OCI-LY7 (cell line): Measurements from ENCODE around the gene QKI. TPM values are rescaled to one million over a fixed set of nuclear protein-coding genes. Genes with fewer than 3 reads are reported as not detected.

ENCODE experiments used
- BruUV-seq: library from RNA; stranded (reverse); fragments of 400-500 nt; replicated peaks from 2 replicates; lab custom pipeline; 2021; lab: Mats Ljungman, UMichigan
- CTCF ChIA-PET: fragments of 300-600 bp; sonication (Branson Sonifier 250); formaldehyde crosslinking; loops from one replicate; lab custom pipeline; 2022; ENCODE audit warnings: antibody characterized with exemption; ENCODE audit not compliant: unreplicated experiment; lab: Charles Lee
- POLR2A ChIA-PET: fragments of 300-600 bp; sonication (Branson Sonifier 250); formaldehyde crosslinking; loops from one replicate; lab custom pipeline; 2022; ENCODE audit warnings: antibody characterized with exemption; lab: Charles Lee
- DNase-seq: peaks from one replicate; pipeline ENCODE4 v3.0.0-alpha.2; 2015; ENCODE audit warnings: low spot score
- H2AFZ ChIP-seq: fragments of 200-600 bp; sonication (generic), shearing (Covaris generic); 2 replicates; pipeline ENCODE4 v1.6.1; 2014; ENCODE audit warnings: mild to moderate bottlenecking, antibody characterized with exemption, low read length, moderate library complexity
- H3K27ac ChIP-seq: fragments of 200-600 bp; sonication (generic); 2 replicates; pipeline ENCODE4 v1.5.1; 2014; ENCODE audit warnings: mixed run types, low read depth, mild to moderate bottlenecking, moderate library complexity, low read length, inconsistent platforms; ENCODE audit not compliant: poor library complexity, severe bottlenecking
- H3K36me3 ChIP-seq: fragments of 200-600 bp; sonication (generic); 2 replicates; pipeline ENCODE4 v1.6.1; 2014; ENCODE audit warnings: mild to moderate bottlenecking, antibody characterized with exemption, low read length, moderate library complexity, mixed read lengths; ENCODE audit not compliant: insufficient read depth
- H3K4me1 ChIP-seq: fragments of 200-600 bp; sonication (generic); 2 replicates; pipeline ENCODE4 v1.5.1; 2014; ENCODE audit warnings: mild to moderate bottlenecking, low read length; ENCODE audit not compliant: insufficient read depth, poor library complexity, severe bottlenecking
- H3K4me2 ChIP-seq: fragments of 200-600 bp; sonication (generic); 2 replicates; pipeline ENCODE4 v1.6.1; 2014; ENCODE audit warnings: mild to moderate bottlenecking, low read length
- H3K4me3 ChIP-seq: fragments of 200-600 bp; sonication (generic); 2 replicates; pipeline ENCODE4 v1.5.1; 2014; ENCODE audit warnings: mild to moderate bottlenecking, low read depth, low read length; ENCODE audit not compliant: poor library complexity, severe bottlenecking
- H3K79me2 ChIP-seq: fragments of 200-600 bp; sonication (generic); 2 replicates; pipeline ENCODE4 v1.6.1; 2016; ENCODE audit warnings: low read depth, mild to moderate bottlenecking, low read length, moderate library complexity, mixed read lengths; ENCODE audit not compliant: insufficient read depth
- H3K9me2 ChIP-seq: fragments of 200-600 bp; sonication (generic); 2 replicates; pipeline ENCODE4 v1.6.1; 2016; ENCODE audit warnings: mild to moderate bottlenecking, low read length, mixed read lengths; ENCODE audit not compliant: insufficient read depth
- H3K9me3 ChIP-seq: fragments of 200-600 bp; sonication (generic); 2 replicates; pipeline ENCODE4 v1.6.1; 2014; ENCODE audit warnings: mild to moderate bottlenecking, mixed run types, low read length, mixed read lengths
- H4K20me1 ChIP-seq: fragments of 200-600 bp; sonication (generic); 2 replicates; pipeline ENCODE4 v1.6.1; 2014; ENCODE audit warnings: mild to moderate bottlenecking, antibody characterized with exemption, low read length, moderate library complexity, mixed read lengths; ENCODE audit not compliant: insufficient read depth
- EZH2phosphoT487 ChIP-seq: fragments of 200-600 bp; sonication (generic); IDR thresholded peaks from 2 replicates; pipeline ENCODE4 v1.6.1; 2018; ENCODE audit warnings: low read depth, borderline replicate concordance, mild to moderate bottlenecking, mixed run types, antibody characterized with exemption, low read length, moderate library complexity, mixed read lengths
- intact Hi-C: fragments of 100-400 bp; cut with micrococcal nuclease; formaldehyde crosslinking; loops from one replicate; pipeline ENCODE4 v1.10.0; 2022; ENCODE audit not compliant: unreplicated experiment
- total RNA-seq, 2 experiments: library from RNA; depleted of rRNA in 1 of 2; stranded (reverse); fragments of >200 nt in 1 of 2; shearing (Covaris generic) in 1 of 2; gene quantifications; 2 replicates each; pipeline ENCODE4 v1.2.3, GENCODE V29; 2014 to 2022
- TF ChIP-seq, protein P1 (sequence below): fragments of 200-600 bp; sonication (generic); conservative IDR thresholded peaks from 2 replicates; pipeline ENCODE4 v1.5.1; 2014; ENCODE audit warnings: mild to moderate bottlenecking, antibody characterized with exemption, low read length, moderate library complexity, mixed read lengths

QKI gene
- total RNA-seq, 2 experiments from 2014 or later, result 55.4 to 74.5 TPM

DNA sequence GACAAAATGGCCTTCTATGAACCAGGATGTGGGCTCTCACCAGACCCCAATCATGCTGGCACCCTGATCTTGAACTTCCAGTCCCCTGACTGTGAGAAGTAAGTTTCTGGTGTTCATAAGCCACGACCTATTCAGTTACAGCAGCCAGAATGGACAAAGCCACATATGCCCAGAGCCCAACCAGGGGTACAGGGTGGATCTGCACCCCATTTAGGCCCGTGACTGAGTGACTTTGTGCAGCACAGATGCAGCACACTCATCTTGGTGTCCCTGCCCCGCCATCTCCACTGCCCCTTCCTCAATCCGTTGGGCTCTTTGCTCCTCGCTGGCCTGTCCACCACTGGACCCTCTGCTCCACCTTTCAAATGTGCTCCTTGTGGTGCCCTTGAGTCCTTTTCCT is 205.6 kb downstream of the QKI start:
- no TSS peak for BruUV-seq
- no peak for DNase-seq
- no peak overlapping the region for H3K27ac ChIP-seq
- intact Hi-C loops, result no loop called here
- no peaks in the 10 kb centered on the region for H3K36me3 ChIP-seq
- ChIA-PET POLR2A (interaction anchor here (0.6 kb wide), 1 partner anchor 8 kb away, joined by 6 read pairs; no protein-coding TSS in a partner anchor), CTCF (interaction anchor here (0.6 kb wide), 1 partner anchor 98 kb away, joined by 3 read pairs; no protein-coding TSS in a partner anchor)
- TF ChIP-seq, protein P1, sequence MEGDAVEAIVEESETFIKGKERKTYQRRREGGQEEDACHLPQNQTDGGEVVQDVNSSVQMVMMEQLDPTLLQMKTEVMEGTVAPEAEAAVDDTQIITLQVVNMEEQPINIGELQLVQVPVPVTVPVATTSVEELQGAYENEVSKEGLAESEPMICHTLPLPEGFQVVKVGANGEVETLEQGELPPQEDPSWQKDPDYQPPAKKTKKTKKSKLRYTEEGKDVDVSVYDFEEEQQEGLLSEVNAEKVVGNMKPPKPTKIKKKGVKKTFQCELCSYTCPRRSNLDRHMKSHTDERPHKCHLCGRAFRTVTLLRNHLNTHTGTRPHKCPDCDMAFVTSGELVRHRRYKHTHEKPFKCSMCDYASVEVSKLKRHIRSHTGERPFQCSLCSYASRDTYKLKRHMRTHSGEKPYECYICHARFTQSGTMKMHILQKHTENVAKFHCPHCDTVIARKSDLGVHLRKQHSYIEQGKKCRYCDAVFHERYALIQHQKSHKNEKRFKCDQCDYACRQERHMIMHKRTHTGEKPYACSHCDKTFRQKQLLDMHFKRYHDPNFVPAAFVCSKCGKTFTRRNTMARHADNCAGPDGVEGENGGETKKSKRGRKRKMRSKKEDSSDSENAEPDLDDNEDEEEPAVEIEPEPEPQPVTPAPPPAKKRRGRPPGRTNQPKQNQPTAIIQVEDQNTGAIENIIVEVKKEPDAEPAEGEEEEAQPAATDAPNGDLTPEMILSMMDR, result no peak
- TF ChIP-seq EZH2phosphoT487, result no peak
- no peak overlapping the region for H2AFZ ChIP-seq
- H3K4me1 ChIP-seq, result peaks cover 7% of the 10 kb centered on the region
- H3K4me3 ChIP-seq, result no peak overlapping the region
- H3K9me2 ChIP-seq, result no peaks in the 10 kb centered on the region
- no peaks in the 10 kb centered on the region for H3K9me3 ChIP-seq
- H3K4me2 ChIP-seq, result no peak overlapping the region
- no peaks in the 10 kb centered on the region for H3K79me2 ChIP-seq
- H4K20me1 ChIP-seq, result no peaks in the 10 kb centered on the region

DNA sequence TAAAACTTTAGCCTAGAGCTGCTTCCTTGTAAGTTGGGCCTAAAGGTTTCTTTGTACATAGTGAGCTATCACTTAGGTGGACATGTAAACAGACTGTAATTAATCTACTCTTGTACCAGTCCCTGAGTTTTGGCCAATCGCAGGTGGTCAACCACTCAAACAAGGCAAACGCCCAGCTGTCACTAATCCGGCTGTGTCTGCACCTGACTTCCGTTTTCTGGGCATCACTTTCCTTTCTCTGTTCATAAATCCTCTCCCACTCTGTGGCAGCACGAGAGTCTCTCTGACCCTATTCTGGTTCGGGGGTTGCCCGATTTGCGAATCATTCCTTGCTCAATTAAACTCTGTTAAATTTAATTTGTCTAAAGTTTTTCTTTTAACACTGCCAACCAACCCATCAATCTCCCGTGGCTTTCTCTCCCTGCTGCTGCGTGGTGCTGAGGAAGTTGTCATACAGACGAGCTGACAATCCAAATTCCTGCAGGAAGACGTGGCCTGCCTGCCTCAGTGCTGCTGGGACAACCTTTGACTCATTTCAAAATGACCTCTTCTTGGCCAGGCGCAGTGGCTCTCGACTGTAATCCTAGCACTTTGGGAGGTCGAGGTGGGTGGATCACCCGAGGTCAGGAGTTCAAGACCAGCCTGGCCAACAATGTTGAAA is 206.3 kb downstream of the QKI start:
- Histone ChIP-seq H3K9me2 (no peaks in the 10 kb centered on the region), H3K4me2 (peak overlapping the region; percentile 27), H3K9me3 (no peaks in the 10 kb centered on the region), H3K36me3 (no peaks in the 10 kb centered on the region), H3K27ac (no peak overlapping the region), H3K4me1 (peaks cover 9% of the 10 kb centered on the region), H3K79me2 (no peaks in the 10 kb centered on the region), H3K4me3 (no peak overlapping the region), H4K20me1 (no peaks in the 10 kb centered on the region), H2AFZ (no peak overlapping the region)
- CTCF ChIA-PET, result interaction anchor here (0.6 kb wide), 1 partner anchor 97 kb away, joined by 3 read pairs; no protein-coding TSS in a partner anchor
- DNase-seq, result peak; percentile 64
- POLR2A ChIA-PET, result no interaction called here
- TF ChIP-seq EZH2phosphoT487, result no peak
- TF ChIP-seq, protein P1, result no peak
- intact Hi-C loops, result no loop called here
- no TSS peak for BruUV-seq

DNA sequence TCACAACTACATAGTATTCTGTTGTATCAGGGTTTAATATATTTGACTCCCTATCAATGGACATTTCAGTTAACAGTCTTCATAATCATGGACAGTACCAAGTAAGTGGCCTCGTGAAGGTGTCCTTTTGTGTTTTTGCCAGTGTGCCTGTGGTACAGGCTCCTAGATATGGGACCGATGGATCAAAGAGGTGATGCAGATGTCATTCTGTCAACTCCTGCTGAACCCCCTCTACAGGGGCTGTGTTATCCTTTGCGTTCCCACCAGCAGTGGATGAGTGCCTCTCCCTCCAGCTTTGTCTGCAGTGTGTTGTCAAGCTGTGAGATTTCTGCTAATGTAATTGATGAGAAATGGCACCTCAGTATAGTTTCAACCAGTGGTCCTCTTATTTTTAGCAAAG is 210.7 kb downstream of the QKI start:
- ChIA-PET POLR2A (interaction anchor here (0.6 kb wide), 1 partner anchor 12 kb away, joined by 6 read pairs; no protein-coding TSS in a partner anchor), CTCF (no interaction called here)
- no peak overlapping the region for H3K27ac ChIP-seq
- TF ChIP-seq, protein P1, result no peak
- TF ChIP-seq EZH2phosphoT487, result no peak
- peaks cover 14% of the 10 kb centered on the region for H3K4me1 ChIP-seq
- H3K4me2 ChIP-seq, result no peak overlapping the region
- no peaks in the 10 kb centered on the region for H3K9me2 ChIP-seq
- no peaks in the 10 kb centered on the region for H4K20me1 ChIP-seq
- BruUV-seq, result no TSS peak
- H2AFZ ChIP-seq, result no peak overlapping the region
- H3K36me3 ChIP-seq, result no peaks in the 10 kb centered on the region
- DNase-seq, result no peak
- intact Hi-C loops, result no loop called here
- H3K79me2 ChIP-seq, result no peaks in the 10 kb centered on the region
- H3K9me3 ChIP-seq, result no peaks in the 10 kb centered on the region
- H3K4me3 ChIP-seq, result no peak overlapping the region
